Erythroblast (primary cell): ENCODE measurements around the gene RAP1GAP.

Source experiments
- GATA1 ChIP-seq: IDR thresholded peaks from 2 replicates; pipeline ENCODE4 v1.6.1; 2011; ENCODE audit warnings: low read depth, mild to moderate bottlenecking, control low read depth, low read length, moderate library complexity
- POLR2A ChIP-seq: IDR thresholded peaks from 2 replicates; pipeline ENCODE4 v1.6.1; 2011; ENCODE audit warnings: mild to moderate bottlenecking, low read length

- no peak for TF ChIP-seq POLR2A
- TF ChIP-seq GATA1, result no peak
These were observed 98.7 kb downstream of the RAP1GAP start for GRCh38 chr1:21570528-21570875.
